Measurements from ENCODE around the gene PPP1R9B.

DNA sequence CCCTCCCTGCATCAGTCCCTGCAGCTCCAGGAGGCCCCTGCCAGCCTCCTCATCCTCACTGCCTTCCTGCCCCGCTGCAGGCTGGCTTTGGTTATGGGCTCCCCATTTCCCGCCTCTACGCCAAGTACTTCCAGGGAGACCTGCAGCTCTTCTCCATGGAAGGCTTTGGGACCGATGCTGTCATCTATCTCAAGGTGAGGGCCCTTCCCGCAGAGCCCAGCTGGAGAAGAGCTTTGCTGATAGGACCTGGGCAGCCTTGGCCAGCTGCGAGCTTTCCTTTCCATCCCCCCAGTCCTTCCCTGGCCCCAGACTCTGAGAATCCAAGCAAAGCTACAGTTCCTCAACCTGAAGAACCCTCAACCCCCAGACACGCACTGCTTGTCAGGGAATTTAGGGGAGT lies 41.3 kb downstream of the PPP1R9B start:
- TF ChIP-seq, protein P1, sequence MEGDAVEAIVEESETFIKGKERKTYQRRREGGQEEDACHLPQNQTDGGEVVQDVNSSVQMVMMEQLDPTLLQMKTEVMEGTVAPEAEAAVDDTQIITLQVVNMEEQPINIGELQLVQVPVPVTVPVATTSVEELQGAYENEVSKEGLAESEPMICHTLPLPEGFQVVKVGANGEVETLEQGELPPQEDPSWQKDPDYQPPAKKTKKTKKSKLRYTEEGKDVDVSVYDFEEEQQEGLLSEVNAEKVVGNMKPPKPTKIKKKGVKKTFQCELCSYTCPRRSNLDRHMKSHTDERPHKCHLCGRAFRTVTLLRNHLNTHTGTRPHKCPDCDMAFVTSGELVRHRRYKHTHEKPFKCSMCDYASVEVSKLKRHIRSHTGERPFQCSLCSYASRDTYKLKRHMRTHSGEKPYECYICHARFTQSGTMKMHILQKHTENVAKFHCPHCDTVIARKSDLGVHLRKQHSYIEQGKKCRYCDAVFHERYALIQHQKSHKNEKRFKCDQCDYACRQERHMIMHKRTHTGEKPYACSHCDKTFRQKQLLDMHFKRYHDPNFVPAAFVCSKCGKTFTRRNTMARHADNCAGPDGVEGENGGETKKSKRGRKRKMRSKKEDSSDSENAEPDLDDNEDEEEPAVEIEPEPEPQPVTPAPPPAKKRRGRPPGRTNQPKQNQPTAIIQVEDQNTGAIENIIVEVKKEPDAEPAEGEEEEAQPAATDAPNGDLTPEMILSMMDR (IDR thresholded peaks at IDR 0.05; ENCODE audit: low read depth, low read length, poor library complexity, severe bottlenecking), result no peak
- no peak for TF ChIP-seq EZH2phosphoT487 (IDR thresholded peaks at IDR 0.05; ENCODE audit: borderline replicate concordance, low read length)
